Measurements from ENCODE around the gene AGBL4. TPM values are rescaled to one million over a fixed set of nuclear protein-coding genes. Genes with fewer than 3 reads are reported as not detected.

Gene AGBL4
- polyA plus RNA-seq, 3 donors = 0.05 TPM; not detected in 2

GRCh38 chr1:48955774-48956173 lies 1068.0 kb downstream of the AGBL4 start:
- DNase-seq = no peak
- Histone ChIP-seq H3K79me2 (ENCODE audit: insufficient read depth, low read length) (no peaks in the 10 kb centered on the region), H4K20me1 (ENCODE audit: insufficient read depth, low read length) (no peaks in the 10 kb centered on the region), H3K27me3 (ENCODE audit: control insufficient read depth in 2 of 2, insufficient read depth in 2 of 2, low read length in 2 of 2) (no peaks in the 10 kb centered on the region), H3K4me1 (ENCODE audit: control insufficient read depth in 1 of 2, insufficient read depth in 2 of 2, low read length in 2 of 2) (no peaks in the 10 kb centered on the region), H3K9ac (ENCODE audit: insufficient read depth, low read length, poor library complexity, severe bottlenecking) (no peak overlapping the region), H3K27ac (ENCODE audit: low read depth in 1 of 2, low read length in 2 of 2) (no peak overlapping the region), H2AFZ (ENCODE audit: insufficient read depth, low read depth, low read length, poor library complexity, severe bottlenecking) (no peak overlapping the region), H3K9me3 (replicated peaks in 1 of 2; ENCODE audit: control insufficient read depth in 1 of 2, insufficient read depth in 1 of 2, low read length in 2 of 2) (no peaks in the 10 kb centered on the region), H3K36me3 (replicated peaks in 1 of 2; ENCODE audit: control insufficient read depth in 1 of 2, insufficient read depth in 2 of 2, low read length in 2 of 2) (no peaks in the 10 kb centered on the region), H3K4me2 (replicated peaks; ENCODE audit: extremely low read depth, low read length, poor library complexity, severe bottlenecking) (no peak overlapping the region), H3K4me3 (replicated peaks in 1 of 3; ENCODE audit: low read depth in 2 of 3, low read length in 3 of 3) (no peak overlapping the region)
- H3K4me3 Mint-ChIP-seq = no peak overlapping the region
- H3K27me3 Mint-ChIP-seq (ENCODE audit: low read depth in 3 of 3) = peaks cover 0 to 2% (median under 1%) of the 10 kb centered on the region in 3 donors
- no peak for TF ChIP-seq CTCF (IDR thresholded peaks at IDR 0.05)
- H3K9me3 Mint-ChIP-seq = peaks cover 0 to 5% (median 0%) of the 10 kb centered on the region in 7 donors
- H3K4me1 Mint-ChIP-seq = no peaks in the 10 kb centered on the region
- intact Hi-C loops (cut with micrococcal nuclease) = no loop called here
- no peak overlapping the region for H3K27ac Mint-ChIP-seq
- H3K36me3 Mint-ChIP-seq = no peaks in the 10 kb centered on the region

GRCh38 chr1:48953617-48954016 lies 1070.1 kb downstream of the AGBL4 start:
- Histone ChIP-seq H2AFZ (ENCODE audit: insufficient read depth, low read depth, low read length, poor library complexity, severe bottlenecking) (no peak overlapping the region), H3K9ac (ENCODE audit: insufficient read depth, low read length, poor library complexity, severe bottlenecking) (no peak overlapping the region), H3K27ac (ENCODE audit: low read depth in 1 of 2, low read length in 2 of 2) (no peak overlapping the region), H3K27me3 (ENCODE audit: control insufficient read depth in 2 of 2, insufficient read depth in 2 of 2, low read length in 2 of 2) (no peaks in the 10 kb centered on the region), H3K4me2 (replicated peaks; ENCODE audit: extremely low read depth, low read length, poor library complexity, severe bottlenecking) (no peak overlapping the region), H3K4me3 (replicated peaks in 1 of 3; ENCODE audit: low read depth in 2 of 3, low read length in 3 of 3) (no peak overlapping the region), H3K36me3 (replicated peaks in 1 of 2; ENCODE audit: control insufficient read depth in 1 of 2, insufficient read depth in 2 of 2, low read length in 2 of 2) (no peaks in the 10 kb centered on the region), H3K4me1 (ENCODE audit: control insufficient read depth in 1 of 2, insufficient read depth in 2 of 2, low read length in 2 of 2) (no peaks in the 10 kb centered on the region), H3K79me2 (ENCODE audit: insufficient read depth, low read length) (no peaks in the 10 kb centered on the region), H3K9me3 (replicated peaks in 1 of 2; ENCODE audit: control insufficient read depth in 1 of 2, insufficient read depth in 1 of 2, low read length in 2 of 2) (no peaks in the 10 kb centered on the region), H4K20me1 (ENCODE audit: insufficient read depth, low read length) (no peaks in the 10 kb centered on the region)
- Mint-ChIP-seq H3K9me3 (peaks cover 0 to 2% (median 0%) of the 10 kb centered on the region in 7 donors), H3K27ac (no peak overlapping the region), H3K36me3 (no peaks in the 10 kb centered on the region), H3K4me3 (no peak overlapping the region), H3K27me3 (ENCODE audit: low read depth in 3 of 3) (peaks cover 0 to 4% (median 3%) of the 10 kb centered on the region in 3 donors), H3K4me1 (no peaks in the 10 kb centered on the region)
- TF ChIP-seq CTCF (IDR thresholded peaks at IDR 0.05) = no peak
- intact Hi-C loops (cut with micrococcal nuclease) = no loop called here
- no peak for DNase-seq
- WGBS (ENCODE audit: insufficient coverage) = 100% methylated on average over 2 of the region's 3 CpGs
